Activated T-helper 1 cell treated with anti-CD3 and anti-CD28 coated beads, Interleukin-12 subunit alpha, Interleukin-12 subunit beta, Interleukin-2, Interleukin-4 antibody, amounts not matched to agents 30 ng/mL and 10 ng/mL and 1 ng/mL, durations not matched to agents 14 hours and 24 hours and 36 hours (primary cell): ENCODE data around the gene GALNT5. TPM values are rescaled to one million over a fixed set of nuclear protein-coding genes. Genes with fewer than 3 reads are reported as not detected.

ENCODE experiments used
- DNase-seq: peaks from one replicate; pipeline ENCODE4 v3.0.0; 2021; ENCODE audit warnings: low spot score
- H3K27ac Mint-ChIP-seq: one replicate; pipeline ENCODE4 v1.8.0; 2021; ENCODE audit warnings: mild to moderate bottlenecking, mixed read lengths
- H3K27me3 Mint-ChIP-seq: one replicate; pipeline ENCODE4 v1.8.0; 2022; ENCODE audit warnings: mild to moderate bottlenecking, moderate library complexity, mixed read lengths; ENCODE audit not compliant: insufficient read depth
- H3K36me3 Mint-ChIP-seq: one replicate; pipeline ENCODE4 v1.8.0; 2021; ENCODE audit warnings: low read depth, mixed read lengths
- H3K4me1 Mint-ChIP-seq: one replicate; pipeline ENCODE4 v1.8.0; 2021; ENCODE audit warnings: low read depth, mixed read lengths
- H3K4me3 Mint-ChIP-seq: one replicate; pipeline ENCODE4 v1.8.0; 2021; ENCODE audit warnings: mild to moderate bottlenecking, moderate library complexity, mixed read lengths
- H3K9me3 Mint-ChIP-seq: one replicate; pipeline ENCODE4 v1.8.0; 2021; ENCODE audit warnings: mixed read lengths
- intact Hi-C: fragments of 100-400 bp; cut with micrococcal nuclease; formaldehyde crosslinking; loops from one replicate; pipeline ENCODE4 v1.15.1; 2024
- total RNA-seq: library from RNA; stranded (reverse); gene quantifications from 2 replicates; pipeline ENCODE4 v1.2.3, GENCODE V29; 2022

GALNT5 gene
- total RNA-seq, 1 donor from 2014 or later: not detected

- H3K9me3 Mint-ChIP-seq: no peaks in the 10 kb centered on the region
- DNase-seq: no peak
- H3K27ac Mint-ChIP-seq: no peak overlapping the region
- peaks cover 4% of the 10 kb centered on the region for H3K36me3 Mint-ChIP-seq
- peaks cover 5% of the 10 kb centered on the region for H3K27me3 Mint-ChIP-seq
- peaks cover 22% of the 10 kb centered on the region for H3K4me1 Mint-ChIP-seq
- H3K4me3 Mint-ChIP-seq: no peak overlapping the region
- intact Hi-C loops: loop anchor here (1.0 kb wide), 1 partner anchor 10 kb away; no protein-coding TSS in a partner anchor
Observed at GRCh38 chr2:157256626-157257025, 879 bp upstream of the GALNT5 start.

- intact Hi-C loops: no loop called here
- H3K4me1 Mint-ChIP-seq: peaks cover 34% of the 10 kb centered on the region
- H3K36me3 Mint-ChIP-seq: peaks cover 4% of the 10 kb centered on the region
Observed at GRCh38 chr2:157258520-157259326, 1.2 kb downstream of the GALNT5 start.

GRCh38 chr2:157259386-157259785 lies 1.9 kb downstream of the GALNT5 start:
- intact Hi-C loops: no loop called here
- H3K4me1 Mint-ChIP-seq: peaks cover 38% of the 10 kb centered on the region
- no peaks in the 10 kb centered on the region for H3K9me3 Mint-ChIP-seq
- no peak overlapping the region for H3K27ac Mint-ChIP-seq
- H3K36me3 Mint-ChIP-seq: peaks cover 4% of the 10 kb centered on the region
- no peak for DNase-seq
- peaks cover 2% of the 10 kb centered on the region for H3K27me3 Mint-ChIP-seq
- H3K4me3 Mint-ChIP-seq: no peak overlapping the region

More at GRCh38 chr2:157258520-157259326, 1.2 kb downstream of the GALNT5 start:
- no peaks in the 10 kb centered on the region for H3K9me3 Mint-ChIP-seq
- peaks cover 3% of the 10 kb centered on the region for H3K27me3 Mint-ChIP-seq
- H3K27ac Mint-ChIP-seq: no peak overlapping the region
- DNase-seq: no peak
- H3K4me3 Mint-ChIP-seq: no peak overlapping the region

GRCh38 chr2:157259960-157260359 lies 2.5 kb downstream of the GALNT5 start:
- Mint-ChIP-seq H3K36me3 (peaks cover 4% of the 10 kb centered on the region), H3K4me3 (no peak overlapping the region), H3K27me3 (peaks cover 2% of the 10 kb centered on the region), H3K27ac (no peak overlapping the region), H3K4me1 (peaks cover 40% of the 10 kb centered on the region), H3K9me3 (no peaks in the 10 kb centered on the region)
- intact Hi-C loops: loop anchor here (2.0 to 5.0 kb wide), 9 partner anchors 43 to 1197 kb away; partner anchors contain the start of genes ACVR1C, CCDC148, CYTIP and PKP4
- DNase-seq: no peak

GRCh38 chr2:157260533-157261198 lies 3.2 kb downstream of the GALNT5 start:
- intact Hi-C loops: loop anchor here (1.0 to 5.0 kb wide), 13 partner anchors 11 to 1197 kb away; partner anchors contain the start of genes ACVR1C, CCDC148, CYTIP and NR4A2
- H3K27ac Mint-ChIP-seq: peak overlapping the region; percentile 86
- H3K9me3 Mint-ChIP-seq: no peaks in the 10 kb centered on the region
- peak overlapping the region; percentile 57 for H3K4me3 Mint-ChIP-seq
- peaks cover 40% of the 10 kb centered on the region for H3K4me1 Mint-ChIP-seq
- no peak for DNase-seq
- peaks cover 2% of the 10 kb centered on the region for H3K27me3 Mint-ChIP-seq
- H3K36me3 Mint-ChIP-seq: peaks cover 4% of the 10 kb centered on the region

- H3K4me1 Mint-ChIP-seq: peaks cover 37% of the 10 kb centered on the region
- H3K36me3 Mint-ChIP-seq: peaks cover 4% of the 10 kb centered on the region
- H3K27ac Mint-ChIP-seq: peak overlapping the region; percentile 86
- peak; percentile 12 for DNase-seq
- H3K27me3 Mint-ChIP-seq: peaks cover 2% of the 10 kb centered on the region
- intact Hi-C loops: loop anchor here (1.0 to 5.0 kb wide), 13 partner anchors 10 to 1196 kb away; partner anchors contain the start of genes ACVR1C, CCDC148, CYTIP and NR4A2
- H3K4me3 Mint-ChIP-seq: peak overlapping the region; percentile 57
- no peaks in the 10 kb centered on the region for H3K9me3 Mint-ChIP-seq
Observed at GRCh38 chr2:157261199-157261782, 3.8 kb downstream of the GALNT5 start.

- Mint-ChIP-seq H3K27me3 (peaks cover 2% of the 10 kb centered on the region), H3K36me3 (peaks cover 4% of the 10 kb centered on the region), H3K27ac (no peak overlapping the region), H3K4me3 (no peak overlapping the region), H3K9me3 (no peaks in the 10 kb centered on the region), H3K4me1 (peaks cover 38% of the 10 kb centered on the region)
- intact Hi-C loops: loop anchor here (5.0 kb wide), 4 partner anchors 180 to 1195 kb away; partner anchors contain the start of genes CCDC148, CYTIP and PKP4
- DNase-seq: no peak
Observed at GRCh38 chr2:157262248-157262647, 4.7 kb downstream of the GALNT5 start.

- Mint-ChIP-seq H3K9me3 (no peaks in the 10 kb centered on the region), H3K4me3 (no peak overlapping the region), H3K27ac (no peak overlapping the region), H3K36me3 (peaks cover 4% of the 10 kb centered on the region), H3K4me1 (peaks cover 47% of the 10 kb centered on the region), H3K27me3 (peaks cover 2% of the 10 kb centered on the region)
- no peak for DNase-seq
- intact Hi-C loops: loop anchor here (5.0 kb wide), 4 partner anchors 178 to 1193 kb away; partner anchors contain the start of genes CCDC148, CYTIP and PKP4
Observed at GRCh38 chr2:157264099-157264498, 6.6 kb downstream of the GALNT5 start.

GRCh38 chr2:157265825-157266224 lies 8.3 kb downstream of the GALNT5 start:
- H3K9me3 Mint-ChIP-seq: no peaks in the 10 kb centered on the region
- DNase-seq: no peak
- H3K27ac Mint-ChIP-seq: no peak overlapping the region
- no peak overlapping the region for H3K4me3 Mint-ChIP-seq
- intact Hi-C loops: no loop called here
- H3K4me1 Mint-ChIP-seq: peaks cover 44% of the 10 kb centered on the region
- peaks cover 2% of the 10 kb centered on the region for H3K27me3 Mint-ChIP-seq
- H3K36me3 Mint-ChIP-seq: peaks cover 2% of the 10 kb centered on the region

- no peak overlapping the region for H3K4me3 Mint-ChIP-seq
- no peaks in the 10 kb centered on the region for H3K9me3 Mint-ChIP-seq
- H3K27me3 Mint-ChIP-seq: peaks cover 2% of the 10 kb centered on the region
- no peaks in the 10 kb centered on the region for H3K36me3 Mint-ChIP-seq
- H3K4me1 Mint-ChIP-seq: peaks cover 44% of the 10 kb centered on the region
- no peak for DNase-seq
- no peak overlapping the region for H3K27ac Mint-ChIP-seq
- intact Hi-C loops: no loop called here
Observed at GRCh38 chr2:157267476-157267875, 10.0 kb downstream of the GALNT5 start.

- Mint-ChIP-seq H3K27ac (no peak overlapping the region), H3K9me3 (no peaks in the 10 kb centered on the region), H3K27me3 (no peaks in the 10 kb centered on the region), H3K36me3 (peaks cover 2% of the 10 kb centered on the region), H3K4me1 (peaks cover 37% of the 10 kb centered on the region), H3K4me3 (no peak overlapping the region)
- intact Hi-C loops: no loop called here
- DNase-seq: no peak
Observed at GRCh38 chr2:157269060-157269459, 11.6 kb downstream of the GALNT5 start.

GRCh38 chr2:157269922-157270321 lies 12.4 kb downstream of the GALNT5 start:
- peaks cover 3% of the 10 kb centered on the region for H3K9me3 Mint-ChIP-seq
- no peaks in the 10 kb centered on the region for H3K27me3 Mint-ChIP-seq
- DNase-seq: no peak
- no peak overlapping the region for H3K4me3 Mint-ChIP-seq
- H3K4me1 Mint-ChIP-seq: peaks cover 32% of the 10 kb centered on the region
- H3K27ac Mint-ChIP-seq: no peak overlapping the region
- H3K36me3 Mint-ChIP-seq: peaks cover 2% of the 10 kb centered on the region
- intact Hi-C loops: loop anchor here (2.0 kb wide), 1 partner anchor 23 kb away; no protein-coding TSS in a partner anchor
